ENCODE results near the gene RNF208.
"Not testable (repeated sequence)": the region's sequence is repeated elsewhere in the genome, so short reads cannot be mapped to it uniquely, and the experiment has no call there.

DNA sequence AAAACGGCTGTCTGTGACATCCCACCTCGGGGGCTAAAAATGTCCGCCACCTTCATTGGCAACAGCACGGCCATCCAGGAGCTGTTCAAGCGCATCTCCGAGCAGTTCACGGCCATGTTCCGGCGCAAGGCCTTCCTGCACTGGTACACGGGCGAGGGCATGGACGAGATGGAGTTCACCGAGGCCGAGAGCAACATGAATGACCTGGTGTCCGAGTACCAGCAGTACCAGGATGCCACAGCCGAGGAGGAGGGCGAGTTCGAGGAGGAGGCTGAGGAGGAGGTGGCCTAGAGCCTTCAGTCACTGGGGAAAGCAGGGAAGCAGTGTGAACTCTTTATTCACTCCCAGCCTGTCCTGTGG is 21.2 kb upstream of the RNF208 start:
- TF ChIP-seq POLR2A (IDR thresholded peaks at IDR 0.05; ENCODE audit: low read length); GATA1 (IDR thresholded peaks at IDR 0.05; ENCODE audit: low read depth, low read length): not testable (repeated sequence)
